Measurements from ENCODE around the gene NCKAP5.

GRCh38 chr2:133315280-133315679 is 253.0 kb downstream of the NCKAP5 start:
- no peak for TF ChIP-seq CTCF (IDR thresholded peaks at IDR 0.05)
- TF ChIP-seq TFCP2L1 (CRISPR knock-in tag; IDR thresholded peaks at IDR 0.05), result no peak
- TF ChIP-seq POLR2A (IDR thresholded peaks at IDR 0.05; ENCODE audit: low read length), result no peak
- no peak for TF ChIP-seq CHD4 (IDR thresholded peaks at IDR 0.05; ENCODE audit: borderline replicate concordance)
- no peak for TF ChIP-seq REST (IDR thresholded peaks at IDR 0.05)
- TF ChIP-seq POLR2AphosphoS2 (conservative IDR thresholded peaks at IDR 0.05; ENCODE audit: low read length), result no peak
- no peak for TF ChIP-seq ZFP36 (IDR thresholded peaks at IDR 0.05; ENCODE audit: borderline replicate concordance, partially characterized antibody)
- no peak for TF ChIP-seq NPAS2 (CRISPR knock-in tag; IDR thresholded peaks at IDR 0.05; ENCODE audit: borderline replicate concordance)
- no peak for TF ChIP-seq KDM1A (IDR thresholded peaks at IDR 0.05; ENCODE audit: low read depth)
- TF ChIP-seq ESRRA (IDR thresholded peaks at IDR 0.05; ENCODE audit: borderline replicate concordance, low read length), result no peak
- no peak for TF ChIP-seq TP53 (CRISPR knock-in tag; IDR thresholded peaks at IDR 0.05)
- no peak for TF ChIP-seq MYC (IDR thresholded peaks at IDR 0.05; ENCODE audit: borderline replicate concordance, low read length)

All from A549 (cell line).